CD8-positive, alpha-beta memory T cell (primary cell): ENCODE measurements around the gene UROC1. TPM values are rescaled to one million over a fixed set of nuclear protein-coding genes. Genes with fewer than 3 reads are reported as not detected.
A peak's percentile ranks its signal among the peaks of the same experiment; 100 is the strongest.

ENCODE experiments used
- CTCF ChIA-PET: fragments of 350-600 bp; sonication (Branson Sonifier 250); formaldehyde crosslinking; loops from one replicate; lab custom pipeline; 2021; ENCODE audit warnings: antibody characterized with exemption; lab: Charles Lee
- POLR2A ChIA-PET: fragments of 350-600 bp; sonication (Branson Sonifier 250); formaldehyde crosslinking; loops from one replicate; lab custom pipeline; 2021; ENCODE audit warnings: antibody characterized with exemption; lab: Charles Lee
- DNase-seq, 5 donors: peaks; one replicate each; pipeline versions ENCODE4 v3.0.0 to v3.0.0-alpha.2; 2020 to 2022; ENCODE audit warnings: mixed read lengths in 1 of 5
- H3K27ac ChIP-seq: one replicate; pipeline ENCODE4 v1.7.0; 2013; ENCODE audit warnings: low read depth, mild to moderate bottlenecking, low read length, moderate library complexity
- H3K27me3 ChIP-seq: 2 replicates; pipeline ENCODE4 v1.7.0; 2013; ENCODE audit warnings: low read length, mild to moderate bottlenecking; ENCODE audit not compliant: insufficient read depth, poor library complexity, severe bottlenecking
- H3K36me3 ChIP-seq: 2 replicates; pipeline ENCODE4 v1.7.0; 2013; ENCODE audit warnings: mild to moderate bottlenecking, low read length, moderate library complexity; ENCODE audit not compliant: insufficient read depth
- H3K4me1 ChIP-seq: 2 replicates; pipeline ENCODE4 v1.7.0; 2013; ENCODE audit warnings: mild to moderate bottlenecking, low read length, moderate library complexity; ENCODE audit not compliant: insufficient read depth
- H3K4me3 ChIP-seq: 2 replicates; pipeline ENCODE4 v1.7.0; 2013; ENCODE audit warnings: mild to moderate bottlenecking, low read length
- H3K9me3 ChIP-seq: 2 replicates; pipeline ENCODE4 v1.7.0; 2013; ENCODE audit warnings: mild to moderate bottlenecking, low read length
- H3K27ac Mint-ChIP-seq, 8 donors: one replicate each; pipeline ENCODE4 v1.8.0; 2020 to 2021; ENCODE audit warnings: mixed read lengths in 8 of 8, mild to moderate bottlenecking in 6 of 8, inconsistent platforms in 3 of 8, moderate library complexity in 3 of 8
- H3K27me3 Mint-ChIP-seq, 2 donors: one replicate each; pipeline ENCODE4 v1.8.0; 2020 to 2021; ENCODE audit warnings: mixed read lengths in 2 of 2, mild to moderate bottlenecking in 1 of 2, moderate library complexity in 1 of 2
- H3K36me3 Mint-ChIP-seq, 3 donors: one replicate each; pipeline ENCODE4 v1.8.0; 2020 to 2021; ENCODE audit warnings: mixed read lengths in 3 of 3, inconsistent platforms in 1 of 3, mild to moderate bottlenecking in 1 of 3
- H3K4me1 Mint-ChIP-seq, 3 donors: one replicate each; pipeline ENCODE4 v1.8.0; 2020 to 2021; ENCODE audit warnings: mixed read lengths in 3 of 3, inconsistent platforms in 1 of 3, mild to moderate bottlenecking in 1 of 3
- H3K4me3 Mint-ChIP-seq, 7 donors: one replicate each; pipeline ENCODE4 v1.8.0; 2020 to 2021; ENCODE audit warnings: mixed read lengths in 7 of 7, mild to moderate bottlenecking in 6 of 7, moderate library complexity in 4 of 7, inconsistent platforms in 2 of 7
- H3K9me3 Mint-ChIP-seq, 5 donors: one replicate each; pipeline ENCODE4 v1.8.0; 2020 to 2022; ENCODE audit warnings: mixed read lengths in 5 of 5, mild to moderate bottlenecking in 3 of 5, moderate library complexity in 2 of 5, inconsistent platforms in 1 of 5
- polyA plus RNA-seq: library from polyadenylated mRNA; unstranded; fragments of 300-500 nt; fragmentation: Illumina TruSeq; gene quantifications from one replicate; pipeline ENCODE4 v1.2.3, GENCODE V29; 2021
- total RNA-seq, 2 experiments: library from RNA; stranded (reverse); gene quantifications; one replicate each; pipeline ENCODE4 v1.2.3, GENCODE V29; 2021

Gene UROC1
- total and polyA plus RNA-seq, 3 experiments from 2014 or later: not detected

- Histone ChIP-seq H3K9me3 (no peaks in the 10 kb centered on the region), H3K4me3 (no peak overlapping the region), H3K4me1 (no peaks in the 10 kb centered on the region), H3K27ac (no peak overlapping the region), H3K27me3 (no peaks in the 10 kb centered on the region), H3K36me3 (no peaks in the 10 kb centered on the region)
- H3K4me3 Mint-ChIP-seq: no peak overlapping the region
- H3K27ac Mint-ChIP-seq: no peak overlapping the region
- no peaks in the 10 kb centered on the region for H3K4me1 Mint-ChIP-seq
- ChIA-PET POLR2A (interaction anchor here (0.5 kb wide), 1 partner anchor 41 kb away, joined by 3 read pairs; no protein-coding TSS in a partner anchor), CTCF (no interaction called here)
- H3K9me3 Mint-ChIP-seq: no peaks in the 10 kb centered on the region
- peaks cover 0 to 42% (median 7%) of the 10 kb centered on the region in 3 donors for H3K36me3 Mint-ChIP-seq
- peaks cover 0 to 2% of the 10 kb centered on the region in 2 donors for H3K27me3 Mint-ChIP-seq
- peak in 1 of 5 donors; percentile 42 for DNase-seq
Observed at GRCh38 chr3:126433105-126433430, 84.5 kb downstream of the UROC1 start.

GRCh38 chr3:126432361-126433104 is 85.0 kb downstream of the UROC1 start:
- Histone ChIP-seq H3K27ac (no peak overlapping the region), H3K9me3 (no peaks in the 10 kb centered on the region), H3K4me3 (no peak overlapping the region), H3K36me3 (no peaks in the 10 kb centered on the region), H3K4me1 (no peaks in the 10 kb centered on the region), H3K27me3 (no peaks in the 10 kb centered on the region)
- H3K9me3 Mint-ChIP-seq: peaks cover 0 to 5% (median 0%) of the 10 kb centered on the region in 5 donors
- H3K36me3 Mint-ChIP-seq: peaks cover 0 to 37% (median 7%) of the 10 kb centered on the region in 3 donors
- ChIA-PET POLR2A (no interaction called here), CTCF (no interaction called here)
- H3K4me1 Mint-ChIP-seq: no peaks in the 10 kb centered on the region
- H3K4me3 Mint-ChIP-seq: no peak overlapping the region
- no peak overlapping the region for H3K27ac Mint-ChIP-seq
- DNase-seq: no peak
- H3K27me3 Mint-ChIP-seq: peaks cover 0 to 2% of the 10 kb centered on the region in 2 donors

Other genes starting within 250 kb of the UROC1 start
- under 1 TPM; 0.11 to 0.18 TPM for gene KLF15, start 160.4 kb downstream of the UROC1 start, total RNA-seq
- not detected for gene KLF15, start 160.4 kb downstream of the UROC1 start, polyA plus RNA-seq
- not detected for gene CFAP100, start 122.9 kb downstream of the UROC1 start, total RNA-seq
- not detected for gene CFAP100, start 122.9 kb downstream of the UROC1 start, polyA plus RNA-seq
- 10 to 100 TPM; 24.2 to 25.0 TPM for gene ZXDC, start 41.9 kb downstream of the UROC1 start, total RNA-seq
- gene ZXDC, start 41.9 kb downstream of the UROC1 start, polyA plus RNA-seq: 24.6 TPM
- under 1 TPM; 0.24 to 0.31 TPM for gene CHST13, start 6.4 kb upstream of the UROC1 start, total RNA-seq
- not detected for gene CHST13, start 6.4 kb upstream of the UROC1 start, polyA plus RNA-seq
- not detected for gene C3orf22, start 41.2 kb upstream of the UROC1 start, total RNA-seq
- not detected for gene C3orf22, start 41.2 kb upstream of the UROC1 start, polyA plus RNA-seq
- gene TXNRD3, start 137.4 kb upstream of the UROC1 start, total RNA-seq: 1 to 10 TPM; 1.3 TPM
- gene TXNRD3, start 137.4 kb upstream of the UROC1 start, polyA plus RNA-seq: 1.3 TPM
- gene CHCHD6, start 186.5 kb upstream of the UROC1 start, total RNA-seq: 10 to 100 TPM; 15.0 to 16.7 TPM
- gene CHCHD6, start 186.5 kb upstream of the UROC1 start, polyA plus RNA-seq: 12.0 TPM